GM13977 (cell line): ENCODE results near the gene BATF2.

Experiments
- DNase-seq: peaks from one replicate; pipeline ENCODE4 v3.0.0; 2012; ENCODE audit warnings: low spot score
- CTCF ChIP-seq: IDR thresholded peaks from 2 replicates; pipeline ENCODE4 v1.5.1; 2012; ENCODE audit warnings: mild to moderate bottlenecking, control low read depth; ENCODE audit not compliant: insufficient read depth; ENCODE audit errors: extremely low read depth, missing control alignments
- in situ Hi-C: fragments of 300-500 bp; cut with MboI; formaldehyde crosslinking; loops from one replicate; pipeline ENCODE4 v1.12.0; 2022; ENCODE audit warnings: low sequenced_read_pairs, low pct_unique_long_range_greater_than_20kb, mixed read lengths, inconsistent platforms; ENCODE audit not compliant: unreplicated experiment

The BATF2 gene

GRCh38 chr11:64959498-64959897, 37.3 kb downstream of the BATF2 start:
- TF ChIP-seq CTCF, result no peak
- in situ Hi-C loops, result no loop called here
- DNase-seq, result no peak

- in situ Hi-C loops, result no loop called here
- DNase-seq, result no peak
- TF ChIP-seq CTCF, result no peak
Observed at GRCh38 chr11:64954201-64954600, 42.6 kb downstream of the BATF2 start.

- no peak for DNase-seq
- in situ Hi-C loops, result no loop called here
- no peak for TF ChIP-seq CTCF
Observed at GRCh38 chr11:64951529-64951928, 45.2 kb downstream of the BATF2 start.

- no peak for DNase-seq
- in situ Hi-C loops, result no loop called here
Observed at GRCh38 chr11:64947208-64947814, 49.5 kb downstream of the BATF2 start.

More at GRCh38 chr11:64947208-64947814, 49.5 kb downstream of the BATF2 start:
- no peak for TF ChIP-seq CTCF
